ENCODE data around the gene ATG4C. TPM values are rescaled to one million over a fixed set of nuclear protein-coding genes. Genes with fewer than 3 reads are reported as not detected.
A peak's percentile ranks its signal among the peaks of the same experiment; 100 is the strongest.

ATG4C gene
- total and polyA plus RNA-seq, 2 experiments from 2014 or later, result 7.2 to 10.6 TPM

GRCh38 chr1:62904856-62905225 lies 120.9 kb downstream of the ATG4C start:
- no peaks in the 10 kb centered on the region for H3K27me3 ChIP-seq
- no peak overlapping the region for H3K4me2 ChIP-seq
- H3K79me2 ChIP-seq, result no peaks in the 10 kb centered on the region
- H3K9me2 ChIP-seq (replicated peaks; ENCODE audit: insufficient read depth), result no peaks in the 10 kb centered on the region
- H3K4me3 ChIP-seq, result no peak overlapping the region
- no peak overlapping the region for H2AFZ ChIP-seq
- no peaks in the 10 kb centered on the region for H3K36me3 ChIP-seq (replicated peaks; ENCODE audit: insufficient read depth, low read depth)
- 77% methylated on average over 5 of the region's 5 CpGs for WGBS (ENCODE audit: low lambda C conversion rate, missing lambda C conversion rate)
- TF ChIP-seq, protein P1, sequence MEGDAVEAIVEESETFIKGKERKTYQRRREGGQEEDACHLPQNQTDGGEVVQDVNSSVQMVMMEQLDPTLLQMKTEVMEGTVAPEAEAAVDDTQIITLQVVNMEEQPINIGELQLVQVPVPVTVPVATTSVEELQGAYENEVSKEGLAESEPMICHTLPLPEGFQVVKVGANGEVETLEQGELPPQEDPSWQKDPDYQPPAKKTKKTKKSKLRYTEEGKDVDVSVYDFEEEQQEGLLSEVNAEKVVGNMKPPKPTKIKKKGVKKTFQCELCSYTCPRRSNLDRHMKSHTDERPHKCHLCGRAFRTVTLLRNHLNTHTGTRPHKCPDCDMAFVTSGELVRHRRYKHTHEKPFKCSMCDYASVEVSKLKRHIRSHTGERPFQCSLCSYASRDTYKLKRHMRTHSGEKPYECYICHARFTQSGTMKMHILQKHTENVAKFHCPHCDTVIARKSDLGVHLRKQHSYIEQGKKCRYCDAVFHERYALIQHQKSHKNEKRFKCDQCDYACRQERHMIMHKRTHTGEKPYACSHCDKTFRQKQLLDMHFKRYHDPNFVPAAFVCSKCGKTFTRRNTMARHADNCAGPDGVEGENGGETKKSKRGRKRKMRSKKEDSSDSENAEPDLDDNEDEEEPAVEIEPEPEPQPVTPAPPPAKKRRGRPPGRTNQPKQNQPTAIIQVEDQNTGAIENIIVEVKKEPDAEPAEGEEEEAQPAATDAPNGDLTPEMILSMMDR (IDR thresholded peaks at IDR 0.05; ENCODE audit: poor library complexity), result no peak
- TF ChIP-seq EZH2 (IDR thresholded peaks at IDR 0.05; ENCODE audit: borderline replicate concordance) (no peak), EZH2phosphoT487 (IDR thresholded peaks at IDR 0.05; ENCODE audit: low read depth, severe bottlenecking, unreplicated experiment) (no peak)
- no peak overlapping the region for H3K27ac ChIP-seq
- H4K20me1 ChIP-seq (ENCODE audit: insufficient read depth, poor library complexity, severe bottlenecking), result no peaks in the 10 kb centered on the region
- DNase-seq (ENCODE audit: low spot score), result no peak
- H3K9me3 ChIP-seq (ENCODE audit: low read depth), result no peaks in the 10 kb centered on the region
- H3K4me1 ChIP-seq (ENCODE audit: insufficient read depth), result no peaks in the 10 kb centered on the region

DNA sequence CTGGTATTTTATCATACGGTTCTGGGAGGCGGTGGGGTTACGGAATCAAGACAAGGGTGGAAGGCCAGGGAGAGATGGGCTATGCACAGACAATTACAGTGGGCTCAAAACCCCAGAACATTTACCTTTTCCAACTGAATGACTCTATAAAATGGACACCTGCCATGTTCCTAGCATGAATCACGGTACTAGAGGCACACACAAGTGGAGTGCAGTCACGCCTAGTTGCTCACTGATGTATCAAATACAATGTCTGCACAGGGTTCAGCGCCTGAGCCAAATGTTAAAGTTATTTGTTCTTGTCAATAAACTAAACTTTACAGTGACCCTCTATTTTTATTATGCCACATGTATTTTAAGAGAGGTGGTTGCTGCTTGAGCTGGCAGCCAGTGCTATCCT lies 121.4 kb downstream of the ATG4C start:
- H3K27ac ChIP-seq, result no peak overlapping the region
- H3K79me2 ChIP-seq, result no peaks in the 10 kb centered on the region
- no peaks in the 10 kb centered on the region for H3K9me3 ChIP-seq (ENCODE audit: low read depth)
- H3K27me3 ChIP-seq, result no peaks in the 10 kb centered on the region
- no peaks in the 10 kb centered on the region for H3K9me2 ChIP-seq (replicated peaks; ENCODE audit: insufficient read depth)
- no peak overlapping the region for H2AFZ ChIP-seq
- WGBS (ENCODE audit: low lambda C conversion rate, missing lambda C conversion rate), result 99% methylated on average over 6 of the region's 6 CpGs
- TF ChIP-seq EZH2 (IDR thresholded peaks at IDR 0.05; ENCODE audit: borderline replicate concordance) (no peak), EZH2phosphoT487 (IDR thresholded peaks at IDR 0.05; ENCODE audit: low read depth, severe bottlenecking, unreplicated experiment) (no peak)
- TF ChIP-seq, protein P1 (IDR thresholded peaks at IDR 0.05; ENCODE audit: poor library complexity), result no peak
- DNase-seq (ENCODE audit: low spot score), result no peak
- no peaks in the 10 kb centered on the region for H3K4me1 ChIP-seq (ENCODE audit: insufficient read depth)
- no peak overlapping the region for H3K4me2 ChIP-seq
- H3K36me3 ChIP-seq (replicated peaks; ENCODE audit: insufficient read depth, low read depth), result no peaks in the 10 kb centered on the region
- H4K20me1 ChIP-seq (ENCODE audit: insufficient read depth, poor library complexity, severe bottlenecking), result no peaks in the 10 kb centered on the region
- H3K4me3 ChIP-seq, result no peak overlapping the region

GRCh38 chr1:62905872-62906271 lies 121.9 kb downstream of the ATG4C start:
- no peak for DNase-seq (ENCODE audit: low spot score)
- TF ChIP-seq EZH2 (IDR thresholded peaks at IDR 0.05; ENCODE audit: borderline replicate concordance) (no peak), EZH2phosphoT487 (IDR thresholded peaks at IDR 0.05; ENCODE audit: low read depth, severe bottlenecking, unreplicated experiment) (no peak)
- TF ChIP-seq, protein P1 (IDR thresholded peaks at IDR 0.05; ENCODE audit: poor library complexity), result no peak
- no peak overlapping the region for H2AFZ ChIP-seq
- no peaks in the 10 kb centered on the region for H3K9me3 ChIP-seq (ENCODE audit: low read depth)
- no peak overlapping the region for H3K4me2 ChIP-seq
- H3K36me3 ChIP-seq (replicated peaks; ENCODE audit: insufficient read depth, low read depth), result no peaks in the 10 kb centered on the region
- no peaks in the 10 kb centered on the region for H3K79me2 ChIP-seq
- H3K27ac ChIP-seq, result no peak overlapping the region
- no peak overlapping the region for H3K4me3 ChIP-seq
- WGBS (ENCODE audit: low lambda C conversion rate, missing lambda C conversion rate), result 93% methylated on average over 8 of the region's 8 CpGs
- no peaks in the 10 kb centered on the region for H3K27me3 ChIP-seq
- H4K20me1 ChIP-seq (ENCODE audit: insufficient read depth, poor library complexity, severe bottlenecking), result no peaks in the 10 kb centered on the region
- H3K9me2 ChIP-seq (replicated peaks; ENCODE audit: insufficient read depth), result no peaks in the 10 kb centered on the region
- H3K4me1 ChIP-seq (ENCODE audit: insufficient read depth), result no peaks in the 10 kb centered on the region

DNA sequence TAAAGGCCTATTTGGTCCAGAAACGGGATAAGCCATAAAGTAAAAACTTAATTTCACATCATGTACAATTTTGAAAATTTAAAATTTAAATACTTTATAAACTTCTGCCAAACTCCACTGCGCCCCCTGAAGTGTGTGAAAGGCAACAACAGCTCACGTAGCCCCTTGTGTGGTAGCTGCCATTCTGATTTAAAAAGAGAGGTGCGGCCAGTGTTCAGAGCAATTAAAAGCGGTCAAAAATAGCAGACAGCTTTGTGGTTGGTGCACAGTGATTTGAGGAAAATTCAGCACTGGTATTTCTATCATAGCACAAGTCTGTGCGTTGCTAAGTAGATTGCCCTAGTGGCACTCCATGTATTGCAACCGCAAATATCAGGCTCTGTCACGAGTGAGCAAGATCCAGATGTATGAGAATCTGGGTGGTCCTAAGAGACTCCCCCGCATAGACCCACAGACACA lies 122.5 kb downstream of the ATG4C start:
- H3K4me1 ChIP-seq (ENCODE audit: insufficient read depth), result no peaks in the 10 kb centered on the region
- no peak overlapping the region for H3K4me2 ChIP-seq
- H3K27me3 ChIP-seq, result no peaks in the 10 kb centered on the region
- H2AFZ ChIP-seq, result no peak overlapping the region
- DNase-seq (ENCODE audit: low spot score), result peak; percentile 9
- TF ChIP-seq, protein P1 (IDR thresholded peaks at IDR 0.05; ENCODE audit: poor library complexity), result peak; percentile 38
- no peak for TF ChIP-seq EZH2 (IDR thresholded peaks at IDR 0.05; ENCODE audit: borderline replicate concordance)
- H3K4me3 ChIP-seq, result no peak overlapping the region
- H3K36me3 ChIP-seq (replicated peaks; ENCODE audit: insufficient read depth, low read depth), result no peaks in the 10 kb centered on the region
- no peaks in the 10 kb centered on the region for H3K9me3 ChIP-seq (ENCODE audit: low read depth)
- H4K20me1 ChIP-seq (ENCODE audit: insufficient read depth, poor library complexity, severe bottlenecking), result no peaks in the 10 kb centered on the region
- 57% methylated on average over 9 of the region's 9 CpGs for WGBS (ENCODE audit: low lambda C conversion rate, missing lambda C conversion rate)
- H3K9me2 ChIP-seq (replicated peaks; ENCODE audit: insufficient read depth), result no peaks in the 10 kb centered on the region
- no peak overlapping the region for H3K27ac ChIP-seq
- no peaks in the 10 kb centered on the region for H3K79me2 ChIP-seq
